Frontal cortex (tissue), 4 donors: ENCODE results near the gene FADS1. TPM values are rescaled to one million over a fixed set of nuclear protein-coding genes. Genes with fewer than 3 reads are reported as not detected.

Experiments used
- DNase-seq, 2 donors: peaks; one replicate each; pipeline ENCODE4 v3.0.0; 2012; ENCODE audit warnings: low spot score in 2 of 2
- FAIRE-seq: peaks from 2 replicates; lab custom pipeline; 2012; peaks lifted over from hg19 to GRCh38; lab: Jason Lieb, UNC
- total RNA-seq: library from RNA; depleted of rRNA; stranded (reverse); fragments of >200 nt; gene quantifications from one replicate; pipeline ENCODE4 v1.2.3, GENCODE V29; 2014
- donor health status: control.
- donor health status: control.
- donor health status: control.

Gene FADS1
- total RNA-seq, 1 donor from 2014 or later: 81.9 TPM

GRCh38 chr11:61750631-61751273 is 66.1 kb downstream of the FADS1 start:
- no peak for FAIRE-seq
- DNase-seq: no peak

Other genes starting within 250 kb of the FADS1 start
- 14.7 TPM for gene SYT7, start 235.9 kb downstream of the FADS1 start, total RNA-seq
- 4.9 TPM for gene DAGLA, start 136.6 kb downstream of the FADS1 start, total RNA-seq
- 0.82 TPM for gene MYRF, start 64.4 kb downstream of the FADS1 start, total RNA-seq
- 62.4 TPM for gene TMEM258, start 24.4 kb downstream of the FADS1 start, total RNA-seq
- gene FEN1, start 24.1 kb downstream of the FADS1 start, total RNA-seq: 15.9 TPM
- 121 TPM for gene FADS2, start 11.3 kb upstream of the FADS1 start, total RNA-seq
- gene FADS3, start 74.5 kb upstream of the FADS1 start, total RNA-seq: 35.5 TPM
- gene RAB3IL1, start 100.6 kb upstream of the FADS1 start, total RNA-seq: 1.6 TPM
- gene BEST1, start 133.3 kb upstream of the FADS1 start, total RNA-seq: 1.6 TPM
- 254 TPM for gene FTH1, start 150.6 kb upstream of the FADS1 start, total RNA-seq